GM18868 (cell line): ENCODE data around the gene OGFRL1.

Source experiments
- ATAC-seq: cut with Tn5 transposase; IDR thresholded peaks from one replicate; pipeline ENCODE4 v1.9.1; 2021; ENCODE audit warnings: mild to moderate bottlenecking, moderate library complexity; ENCODE audit not compliant: unreplicated experiment

OGFRL1 gene

GRCh38 chr6:71333050-71333449 lies 44.4 kb downstream of the OGFRL1 start:
- ATAC-seq, result no peak

GRCh38 chr6:71333697-71334096 lies 45.1 kb downstream of the OGFRL1 start:
- ATAC-seq, result no peak

- peak; percentile 89 for ATAC-seq
Measured at GRCh38 chr6:71334768-71335167, 46.2 kb downstream of the OGFRL1 start.

- ATAC-seq, result no peak
Measured at GRCh38 chr6:71335544-71335943, 46.9 kb downstream of the OGFRL1 start.

- no peak for ATAC-seq
Measured at GRCh38 chr6:71336901-71337300, 48.3 kb downstream of the OGFRL1 start.

- no peak for ATAC-seq
Measured at GRCh38 chr6:71338540-71339316, 50.1 kb downstream of the OGFRL1 start.

GRCh38 chr6:71342772-71343171 lies 54.2 kb downstream of the OGFRL1 start:
- ATAC-seq, result no peak

GRCh38 chr6:71345476-71346333 lies 57.1 kb downstream of the OGFRL1 start:
- peak; percentile 34 for ATAC-seq

GRCh38 chr6:71346334-71346694 lies 57.7 kb downstream of the OGFRL1 start:
- peak; percentile 45 for ATAC-seq

GRCh38 chr6:71347119-71347518 lies 58.5 kb downstream of the OGFRL1 start:
- peak; percentile 32 for ATAC-seq

- no peak for ATAC-seq
Measured at GRCh38 chr6:71349395-71349794, 60.8 kb downstream of the OGFRL1 start.

- ATAC-seq, result peak; percentile 35
Measured at GRCh38 chr6:71349976-71350615, 61.5 kb downstream of the OGFRL1 start.

- no peak for ATAC-seq
Measured at GRCh38 chr6:71351190-71351589, 62.6 kb downstream of the OGFRL1 start.
